Ovary (tissue), 3 donors: ENCODE measurements around the gene SLIT3.

ENCODE experiments used
- POLR2A ChIP-seq: fragments of 450-650 bp; IDR thresholded peaks from one replicate; pipeline ENCODE4 v1.6.1; 2017; ENCODE audit warnings: antibody characterized with exemption, mild to moderate bottlenecking, moderate library complexity
- TF ChIP-seq, protein P1 (sequence below), 3 donors: fragments of 450-650 bp in 2 of 3; fragments of 200-600 bp in 1 of 3; IDR thresholded peaks; one replicate each; pipeline versions ENCODE4 v1.5.1 to v1.8.0; 2016 to 2022; ENCODE audit warnings: antibody characterized with exemption in 3 of 3, mild to moderate bottlenecking in 1 of 3
- donor health status: DM: no; HTN: no; CAD: no.

DNA sequence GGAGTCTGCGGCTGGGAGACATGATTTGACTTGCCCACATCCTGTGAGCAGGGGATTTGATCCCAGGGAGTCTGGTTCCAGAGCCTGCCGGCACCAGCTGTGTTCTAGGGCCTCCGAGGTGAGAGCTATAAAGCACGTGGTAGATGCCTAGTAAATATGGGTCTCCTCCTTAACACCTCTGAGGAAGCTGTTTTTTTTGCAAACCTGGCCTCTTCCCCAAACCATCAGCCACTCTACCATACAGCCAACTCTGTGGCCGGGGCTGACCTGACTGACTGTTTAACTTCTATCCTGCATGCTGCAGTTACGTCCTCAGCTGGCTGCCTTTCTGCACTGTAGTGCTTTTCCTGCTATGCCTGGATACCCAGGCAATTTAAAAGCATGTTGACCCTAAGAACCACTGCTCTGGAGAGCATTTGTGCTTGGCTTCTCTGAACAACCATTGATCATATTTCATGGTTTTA, 220.5 kb downstream of the SLIT3 start:
- peak; percentile 15 for TF ChIP-seq POLR2A
- TF ChIP-seq, protein P1, sequence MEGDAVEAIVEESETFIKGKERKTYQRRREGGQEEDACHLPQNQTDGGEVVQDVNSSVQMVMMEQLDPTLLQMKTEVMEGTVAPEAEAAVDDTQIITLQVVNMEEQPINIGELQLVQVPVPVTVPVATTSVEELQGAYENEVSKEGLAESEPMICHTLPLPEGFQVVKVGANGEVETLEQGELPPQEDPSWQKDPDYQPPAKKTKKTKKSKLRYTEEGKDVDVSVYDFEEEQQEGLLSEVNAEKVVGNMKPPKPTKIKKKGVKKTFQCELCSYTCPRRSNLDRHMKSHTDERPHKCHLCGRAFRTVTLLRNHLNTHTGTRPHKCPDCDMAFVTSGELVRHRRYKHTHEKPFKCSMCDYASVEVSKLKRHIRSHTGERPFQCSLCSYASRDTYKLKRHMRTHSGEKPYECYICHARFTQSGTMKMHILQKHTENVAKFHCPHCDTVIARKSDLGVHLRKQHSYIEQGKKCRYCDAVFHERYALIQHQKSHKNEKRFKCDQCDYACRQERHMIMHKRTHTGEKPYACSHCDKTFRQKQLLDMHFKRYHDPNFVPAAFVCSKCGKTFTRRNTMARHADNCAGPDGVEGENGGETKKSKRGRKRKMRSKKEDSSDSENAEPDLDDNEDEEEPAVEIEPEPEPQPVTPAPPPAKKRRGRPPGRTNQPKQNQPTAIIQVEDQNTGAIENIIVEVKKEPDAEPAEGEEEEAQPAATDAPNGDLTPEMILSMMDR (IDR thresholded peaks at IDR 0.05) = no peak
